Psoas muscle (tissue), 8 donors: ENCODE measurements around the gene B4GALNT4. TPM values are rescaled to one million over a fixed set of nuclear protein-coding genes. Genes with fewer than 3 reads are reported as not detected.
"Not testable (repeated sequence)": the region's sequence is repeated elsewhere in the genome, so short reads cannot be mapped to it uniquely, and the experiment has no call there.

ENCODE experiments used
- ATAC-seq, 4 donors: fragments of 200-7000 bp; cut with Tn5 transposase; one replicate each; pipeline ENCODE4 v1.9.1; 2020; ENCODE audit warnings: moderate library complexity in 3 of 4, mild to moderate bottlenecking in 2 of 4
- DNase-seq, 2 donors: peaks; one replicate each; pipeline ENCODE4 v3.0.0-alpha.2; 2020
- H3K27ac ChIP-seq: fragments of 200-600 bp; one replicate; pipeline ENCODE4 v1.8.0; 2022
- H3K27me3 ChIP-seq, 3 donors: fragments of 200-600 bp in 1 of 3; one replicate each; pipeline versions ENCODE4 v1.6.1 to v1.8.0; 2013 to 2022; ENCODE audit warnings: low read length in 2 of 3, mild to moderate bottlenecking in 2 of 3, moderate library complexity in 1 of 3; ENCODE audit not compliant: insufficient read depth in 3 of 3
- H3K36me3 ChIP-seq, 2 donors: fragments of 200-600 bp in 1 of 2; one replicate each; pipeline versions ENCODE4 v1.6.1 to v1.8.0; 2013 to 2022; ENCODE audit warnings: low read depth in 1 of 2, mild to moderate bottlenecking in 1 of 2, moderate library complexity in 1 of 2; ENCODE audit not compliant: insufficient read depth in 1 of 2
- H3K4me1 ChIP-seq: fragments of 200-600 bp; one replicate; pipeline ENCODE4 v1.8.0; 2022
- H3K4me3 ChIP-seq: fragments of 200-600 bp; one replicate; pipeline ENCODE4 v1.8.0; 2022; ENCODE audit warnings: mild to moderate bottlenecking
- H3K9me3 ChIP-seq: fragments of 200-600 bp; one replicate; pipeline ENCODE4 v1.8.0; 2022
- WGBS, 3 donors: extraction: QIAGEN DNeasy Blood & Tissue Kit; methylation state at CpG; one replicate each; pipeline versions ENCODE4 v1.1.6 to v1.1.7; 2013; 5-methylcytosine and 5-hydroxymethylcytosine counted together
- intact Hi-C, 2 donors: fragments of 100-400 bp; cut with DNase I; formaldehyde crosslinking; loops; one replicate each; pipeline versions ENCODE4 v1.11.0 to v1.14.2; 2022
- polyA plus RNA-seq, 3 donors: library from polyadenylated mRNA; stranded (reverse); fragments of 200-250 nt; gene quantifications; one replicate each; pipeline ENCODE4 v1.2.3, GENCODE V29; 2013
- total RNA-seq, 4 donors: library from RNA; stranded (reverse); fragmentation: NEBNext Ultra II Directional in 2 of 4; extraction: Animal tissue kit (Norgen Biotek cat#: 25700) in 2 of 4; gene quantifications; one replicate each; pipeline versions ENCODE4 v1.2.1 to v1.2.4, GENCODE V29; 2021 to 2023
- TF ChIP-seq, protein P1 (sequence below): fragments of 200-600 bp; IDR thresholded peaks from one replicate; pipeline ENCODE4 v1.8.0; 2022; ENCODE audit warnings: antibody characterized with exemption
- donor health status: healthy with polysubstance abuse.
- donor health status: DM: no; HTN: no; CAD: no; lungs with moderate emphysema.
- donor health status: Bipolar disorder and iron deficiency.
- donor health status: healthy.
- donor health status: DM: yes; HTN: yes; CAD: no.
- donor health status: DM: no; HTN: no; CAD: no.
- donor health status: DM: no; HTN: no; CAD: no.
- donor health status: DM: yes; HTN: yes; CAD: no.

B4GALNT4 gene
- total and polyA plus RNA-seq, 7 donors, result 0.04 to 0.27 (median 0.06) TPM; not detected in 1

DNA sequence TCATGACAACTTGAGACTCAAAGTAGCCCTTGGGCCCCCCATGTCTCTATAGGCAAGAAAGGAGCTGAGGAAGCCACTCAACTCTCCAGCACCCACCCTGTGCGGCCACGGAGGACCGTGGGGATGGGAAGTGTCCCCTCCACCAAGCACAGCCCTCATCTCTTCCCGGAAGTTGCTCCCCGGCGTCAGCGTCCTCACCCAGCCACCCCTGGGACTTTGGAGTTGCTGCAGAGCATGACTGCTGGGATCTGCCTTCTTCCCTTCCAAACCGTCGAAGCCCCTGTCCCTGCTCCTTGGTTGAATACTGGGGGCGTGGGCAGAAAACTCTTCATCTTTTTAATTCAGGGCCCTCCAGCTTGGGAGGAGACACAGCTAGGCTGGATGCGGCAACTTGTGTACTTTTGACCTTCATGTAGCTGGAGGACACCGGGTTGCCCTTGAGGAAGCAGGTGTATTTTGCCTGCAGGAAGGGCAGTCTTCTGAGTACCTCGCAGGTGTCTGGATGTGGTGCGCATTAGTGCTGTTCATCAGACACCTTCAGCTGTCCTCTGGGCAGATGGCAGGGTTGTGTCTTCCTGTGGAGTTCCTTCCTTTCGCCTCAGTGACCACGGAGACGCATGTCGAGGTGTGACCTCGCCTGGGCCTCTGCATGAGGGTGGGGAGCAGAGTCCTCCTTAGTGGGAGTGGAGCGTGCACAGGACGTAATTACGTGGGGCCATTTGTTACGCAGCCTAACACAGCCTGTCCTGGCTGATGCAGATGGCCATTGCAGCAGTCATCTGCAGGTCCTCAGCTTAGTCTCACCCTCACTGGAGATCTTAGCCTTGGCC lies 36.4 kb upstream of the B4GALNT4 start:
- no peak for DNase-seq
- TF ChIP-seq, protein P1, sequence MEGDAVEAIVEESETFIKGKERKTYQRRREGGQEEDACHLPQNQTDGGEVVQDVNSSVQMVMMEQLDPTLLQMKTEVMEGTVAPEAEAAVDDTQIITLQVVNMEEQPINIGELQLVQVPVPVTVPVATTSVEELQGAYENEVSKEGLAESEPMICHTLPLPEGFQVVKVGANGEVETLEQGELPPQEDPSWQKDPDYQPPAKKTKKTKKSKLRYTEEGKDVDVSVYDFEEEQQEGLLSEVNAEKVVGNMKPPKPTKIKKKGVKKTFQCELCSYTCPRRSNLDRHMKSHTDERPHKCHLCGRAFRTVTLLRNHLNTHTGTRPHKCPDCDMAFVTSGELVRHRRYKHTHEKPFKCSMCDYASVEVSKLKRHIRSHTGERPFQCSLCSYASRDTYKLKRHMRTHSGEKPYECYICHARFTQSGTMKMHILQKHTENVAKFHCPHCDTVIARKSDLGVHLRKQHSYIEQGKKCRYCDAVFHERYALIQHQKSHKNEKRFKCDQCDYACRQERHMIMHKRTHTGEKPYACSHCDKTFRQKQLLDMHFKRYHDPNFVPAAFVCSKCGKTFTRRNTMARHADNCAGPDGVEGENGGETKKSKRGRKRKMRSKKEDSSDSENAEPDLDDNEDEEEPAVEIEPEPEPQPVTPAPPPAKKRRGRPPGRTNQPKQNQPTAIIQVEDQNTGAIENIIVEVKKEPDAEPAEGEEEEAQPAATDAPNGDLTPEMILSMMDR, result no peak
- no peaks in the 10 kb centered on the region for H3K36me3 ChIP-seq
- ATAC-seq, result no peak
- H3K4me3 ChIP-seq, result no peak overlapping the region
- no peaks in the 10 kb centered on the region for H3K9me3 ChIP-seq
- 90 to 94% (median 91%) methylated on average over 23 of the region's 23 CpGs for WGBS, 3 donors
- H3K4me1 ChIP-seq, result peaks cover 8% of the 10 kb centered on the region
- H3K27me3 ChIP-seq, result peaks cover 0 to 18% (median 5%) of the 10 kb centered on the region in 3 donors
- intact Hi-C loops, result no loop called here
- no peak overlapping the region for H3K27ac ChIP-seq

DNA sequence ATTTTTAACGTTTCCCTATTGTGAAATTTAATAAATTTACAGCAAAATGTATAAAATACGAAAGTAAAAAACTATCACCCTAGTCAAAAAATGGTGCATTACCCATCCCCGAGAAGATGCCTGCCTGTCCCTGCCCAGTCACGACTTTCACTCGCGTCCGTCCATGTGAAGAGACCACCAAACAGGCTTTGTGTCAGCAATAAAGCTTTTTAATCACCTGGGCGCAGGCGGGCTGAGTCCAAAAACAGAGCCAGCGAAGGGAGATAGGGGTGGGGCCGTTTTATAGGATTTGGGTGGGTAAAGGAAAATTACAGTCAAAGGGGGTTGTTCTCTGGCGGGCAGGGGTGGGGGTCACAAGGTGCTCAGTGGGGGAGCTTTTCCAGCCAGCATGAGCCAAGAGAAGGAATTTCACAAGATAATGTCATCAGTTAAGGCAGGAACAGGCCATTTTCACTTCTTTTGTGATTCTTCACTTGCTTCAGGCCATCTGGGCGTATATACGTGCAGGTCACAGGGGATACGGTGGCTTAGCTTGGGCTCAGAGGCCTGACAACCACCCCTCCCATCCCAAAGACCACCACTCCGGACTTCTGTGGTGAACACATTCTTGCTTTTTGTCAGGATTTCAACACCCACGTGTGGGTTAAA lies 35.6 kb upstream of the B4GALNT4 start:
- H3K9me3 ChIP-seq, DNase-seq, H3K4me1 ChIP-seq, intact Hi-C loops, H3K36me3 ChIP-seq, ATAC-seq, H3K4me3 ChIP-seq: not testable (repeated sequence)
- WGBS, 3 donors, result 84 to 89% (median 84%) methylated on average over 17 of the region's 17 CpGs
- H3K27ac ChIP-seq, result peak overlapping the region; percentile 32
- H3K27me3 ChIP-seq, result peaks cover 0 to 22% (median 3%) of the 10 kb centered on the region in 3 donors

DNA sequence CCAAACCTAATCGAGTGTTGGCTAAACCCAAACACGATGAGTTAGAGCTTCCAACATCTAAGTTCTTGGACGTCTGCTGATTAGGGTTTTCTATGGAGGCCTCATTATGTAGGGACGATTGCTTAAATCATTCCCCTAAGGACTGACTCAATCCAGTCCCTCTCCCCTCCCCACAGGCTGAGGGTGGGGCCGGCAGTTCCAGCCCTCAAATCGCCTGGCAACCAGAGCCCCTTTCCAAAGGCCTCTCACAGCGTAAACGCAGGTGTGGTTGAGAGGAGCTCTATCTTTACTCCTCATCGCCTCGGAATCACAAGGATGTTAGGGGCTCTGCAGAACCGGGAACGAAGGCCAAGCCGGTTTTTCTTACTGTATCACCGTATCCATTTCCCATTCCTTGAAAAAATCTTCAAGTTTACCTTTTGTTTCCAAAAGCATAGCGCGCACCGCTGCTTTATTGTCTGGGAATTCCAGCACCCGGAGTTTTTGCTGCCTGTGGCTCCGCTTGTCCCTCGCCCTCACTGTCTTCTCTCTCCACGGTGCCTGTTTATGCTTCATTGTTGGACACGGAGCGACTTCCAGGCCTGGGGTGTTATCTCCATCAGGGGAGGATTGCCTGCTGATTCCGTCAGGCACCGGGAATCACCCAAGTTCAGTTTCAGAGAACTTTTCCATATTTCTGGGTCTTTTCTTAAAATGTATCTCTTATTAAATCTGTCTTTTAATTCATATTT lies 34.9 kb upstream of the B4GALNT4 start:
- H3K4me3 ChIP-seq, result no peak overlapping the region
- peaks cover 8% of the 10 kb centered on the region for H3K4me1 ChIP-seq
- intact Hi-C loops, result no loop called here
- no peaks in the 10 kb centered on the region for H3K36me3 ChIP-seq
- peak; percentile 57 to 77 for DNase-seq
- no peaks in the 10 kb centered on the region for H3K9me3 ChIP-seq
- peak in 3 of 4 donors; percentile 38 to 72 (median 58) for ATAC-seq
- TF ChIP-seq, protein P1, result no peak
- H3K27me3 ChIP-seq, result peaks cover 0 to 23% (median 3%) of the 10 kb centered on the region in 3 donors
- peak overlapping the region; percentile 32 for H3K27ac ChIP-seq
- 38 to 44% (median 40%) methylated on average over 25 of the region's 25 CpGs for WGBS, 3 donors

DNA sequence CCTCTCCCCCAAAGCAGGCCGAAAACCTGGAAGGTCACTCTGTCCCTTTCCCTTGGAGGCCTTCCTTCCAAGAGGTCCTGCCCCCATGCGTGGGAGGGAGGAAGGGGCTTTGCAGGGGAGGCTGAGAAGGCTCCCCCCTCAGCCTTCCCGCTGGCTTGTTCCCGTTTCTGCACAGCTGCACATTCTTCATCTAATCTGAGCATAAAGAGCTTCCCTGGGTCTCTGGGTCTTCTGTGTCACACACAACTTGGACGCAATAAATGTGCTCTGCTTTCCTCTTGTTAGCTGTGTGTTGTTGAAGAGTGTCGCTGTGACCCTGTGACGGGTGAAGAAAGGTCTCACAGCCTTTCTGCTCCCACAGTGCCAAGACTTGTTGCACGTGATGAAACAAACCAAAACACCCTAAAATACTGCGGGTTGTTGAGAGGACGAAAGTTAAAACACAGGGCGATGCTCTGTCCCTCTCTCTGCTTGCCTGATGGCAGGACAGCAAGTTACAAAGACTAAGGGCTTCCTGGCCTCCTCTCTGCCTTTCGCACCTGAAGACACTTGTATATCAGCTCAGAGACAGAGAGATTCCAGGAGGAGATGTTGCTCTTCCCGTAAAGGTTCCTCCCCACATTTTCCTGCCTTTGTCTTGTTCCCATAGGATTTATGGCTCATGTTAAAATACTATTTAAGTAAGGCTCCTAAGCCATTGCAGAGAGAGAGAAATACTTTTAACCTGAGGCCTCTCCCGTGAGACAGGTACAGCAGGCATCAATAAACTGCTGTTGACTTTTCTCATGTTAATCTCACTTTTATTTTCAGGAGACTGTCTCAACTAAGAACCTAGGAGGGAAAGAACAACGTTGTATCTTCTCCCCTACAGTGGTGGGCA lies 33.3 kb upstream of the B4GALNT4 start:
- Histone ChIP-seq H3K27me3 (peaks cover 0 to 26% (median 3%) of the 10 kb centered on the region in 3 donors), H3K4me3 (no peak overlapping the region), H3K36me3 (no peaks in the 10 kb centered on the region), H3K27ac (peak overlapping the region; percentile 65), H3K4me1 (peaks cover 8% of the 10 kb centered on the region), H3K9me3 (no peaks in the 10 kb centered on the region)
- TF ChIP-seq, protein P1, result no peak
- intact Hi-C loops, result no loop called here
- 23 to 36% (median 24%) methylated on average over 14 to 15 of the region's 15 CpGs for WGBS, 3 donors
- peak in 1 of 2 donors; percentile 67 for DNase-seq
- ATAC-seq, result peak; percentile 23 to 69 (median 50)
